HepG2 (cell line): Measurements from ENCODE around the gene ZNF148.

Experiments
- FOXK2 ChIP-seq: fragments of 450-650 bp; IDR thresholded peaks from 2 replicates; pipeline ENCODE4 v1.6.1; 2016
- GLI4 ChIP-seq: sonication (generic); formaldehyde crosslinking; IDR thresholded peaks from 2 replicates; pipeline ENCODE4 v1.5.1; 2020; ENCODE audit warnings: missing genetic modification reagents, mild to moderate bottlenecking, moderate library complexity, borderline replicate concordance
- NR2C2 ChIP-seq: sonication (generic); formaldehyde crosslinking; IDR thresholded peaks from 2 replicates; pipeline ENCODE4 v1.4.0; 2020; ENCODE audit warnings: missing genetic modification reagents, mild to moderate bottlenecking, moderate library complexity, borderline replicate concordance
- RNF2 ChIP-seq: fragments of 450-650 bp; conservative IDR thresholded peaks from 2 replicates; pipeline ENCODE4 v1.6.1; 2016; ENCODE audit warnings: low read depth
- ZEB1 ChIP-seq: IDR thresholded peaks from 2 replicates; pipeline ENCODE4 v1.6.1; 2012; ENCODE audit warnings: mild to moderate bottlenecking, low read depth, inconsistent platforms; ENCODE audit not compliant: insufficient replicate concordance
- TF ChIP-seq, protein P1 (sequence below): sonication (generic); formaldehyde crosslinking; IDR thresholded peaks from 2 replicates; pipeline ENCODE4 v1.5.0; 2020; ENCODE audit warnings: mild to moderate bottlenecking, missing genetic modification reagents, moderate library complexity
- TF ChIP-seq, protein P2 (sequence below): sonication (generic); formaldehyde crosslinking; IDR thresholded peaks from 2 replicates; pipeline ENCODE4 v1.5.1; 2020; ENCODE audit warnings: mild to moderate bottlenecking, missing genetic modification reagents, moderate library complexity
- TF ChIP-seq, protein P3 (sequence below): sonication (generic); formaldehyde crosslinking; IDR thresholded peaks from 2 replicates; pipeline ENCODE4 v1.5.0; 2020; ENCODE audit warnings: missing genetic modification reagents

DNA sequence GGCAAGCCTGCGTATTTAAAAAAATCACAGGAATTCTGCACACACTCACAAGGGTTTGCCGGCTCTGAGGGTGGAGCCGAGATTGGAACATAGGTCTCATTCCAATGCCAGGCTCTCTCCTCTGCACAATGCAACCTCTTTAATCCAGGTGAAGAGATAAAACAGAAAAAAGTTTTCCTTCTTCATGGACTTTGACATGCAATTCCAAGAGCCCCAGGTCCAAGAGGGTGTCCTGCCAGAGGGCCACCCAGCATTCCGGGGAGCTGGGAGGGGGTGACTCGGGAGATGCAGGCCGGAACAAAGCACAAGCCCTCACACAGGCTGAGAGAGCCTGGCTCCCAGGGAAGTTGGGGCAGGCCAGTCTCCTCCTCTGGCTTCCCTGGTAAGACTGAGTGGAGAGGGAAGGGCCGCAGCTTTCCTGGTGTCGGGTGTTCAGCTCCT lies 155.8 kb downstream of the ZNF148 start:
- TF ChIP-seq, protein P1, sequence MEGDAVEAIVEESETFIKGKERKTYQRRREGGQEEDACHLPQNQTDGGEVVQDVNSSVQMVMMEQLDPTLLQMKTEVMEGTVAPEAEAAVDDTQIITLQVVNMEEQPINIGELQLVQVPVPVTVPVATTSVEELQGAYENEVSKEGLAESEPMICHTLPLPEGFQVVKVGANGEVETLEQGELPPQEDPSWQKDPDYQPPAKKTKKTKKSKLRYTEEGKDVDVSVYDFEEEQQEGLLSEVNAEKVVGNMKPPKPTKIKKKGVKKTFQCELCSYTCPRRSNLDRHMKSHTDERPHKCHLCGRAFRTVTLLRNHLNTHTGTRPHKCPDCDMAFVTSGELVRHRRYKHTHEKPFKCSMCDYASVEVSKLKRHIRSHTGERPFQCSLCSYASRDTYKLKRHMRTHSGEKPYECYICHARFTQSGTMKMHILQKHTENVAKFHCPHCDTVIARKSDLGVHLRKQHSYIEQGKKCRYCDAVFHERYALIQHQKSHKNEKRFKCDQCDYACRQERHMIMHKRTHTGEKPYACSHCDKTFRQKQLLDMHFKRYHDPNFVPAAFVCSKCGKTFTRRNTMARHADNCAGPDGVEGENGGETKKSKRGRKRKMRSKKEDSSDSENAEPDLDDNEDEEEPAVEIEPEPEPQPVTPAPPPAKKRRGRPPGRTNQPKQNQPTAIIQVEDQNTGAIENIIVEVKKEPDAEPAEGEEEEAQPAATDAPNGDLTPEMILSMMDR (CRISPR knock-in tag), result no peak
- TF ChIP-seq, protein P2, sequence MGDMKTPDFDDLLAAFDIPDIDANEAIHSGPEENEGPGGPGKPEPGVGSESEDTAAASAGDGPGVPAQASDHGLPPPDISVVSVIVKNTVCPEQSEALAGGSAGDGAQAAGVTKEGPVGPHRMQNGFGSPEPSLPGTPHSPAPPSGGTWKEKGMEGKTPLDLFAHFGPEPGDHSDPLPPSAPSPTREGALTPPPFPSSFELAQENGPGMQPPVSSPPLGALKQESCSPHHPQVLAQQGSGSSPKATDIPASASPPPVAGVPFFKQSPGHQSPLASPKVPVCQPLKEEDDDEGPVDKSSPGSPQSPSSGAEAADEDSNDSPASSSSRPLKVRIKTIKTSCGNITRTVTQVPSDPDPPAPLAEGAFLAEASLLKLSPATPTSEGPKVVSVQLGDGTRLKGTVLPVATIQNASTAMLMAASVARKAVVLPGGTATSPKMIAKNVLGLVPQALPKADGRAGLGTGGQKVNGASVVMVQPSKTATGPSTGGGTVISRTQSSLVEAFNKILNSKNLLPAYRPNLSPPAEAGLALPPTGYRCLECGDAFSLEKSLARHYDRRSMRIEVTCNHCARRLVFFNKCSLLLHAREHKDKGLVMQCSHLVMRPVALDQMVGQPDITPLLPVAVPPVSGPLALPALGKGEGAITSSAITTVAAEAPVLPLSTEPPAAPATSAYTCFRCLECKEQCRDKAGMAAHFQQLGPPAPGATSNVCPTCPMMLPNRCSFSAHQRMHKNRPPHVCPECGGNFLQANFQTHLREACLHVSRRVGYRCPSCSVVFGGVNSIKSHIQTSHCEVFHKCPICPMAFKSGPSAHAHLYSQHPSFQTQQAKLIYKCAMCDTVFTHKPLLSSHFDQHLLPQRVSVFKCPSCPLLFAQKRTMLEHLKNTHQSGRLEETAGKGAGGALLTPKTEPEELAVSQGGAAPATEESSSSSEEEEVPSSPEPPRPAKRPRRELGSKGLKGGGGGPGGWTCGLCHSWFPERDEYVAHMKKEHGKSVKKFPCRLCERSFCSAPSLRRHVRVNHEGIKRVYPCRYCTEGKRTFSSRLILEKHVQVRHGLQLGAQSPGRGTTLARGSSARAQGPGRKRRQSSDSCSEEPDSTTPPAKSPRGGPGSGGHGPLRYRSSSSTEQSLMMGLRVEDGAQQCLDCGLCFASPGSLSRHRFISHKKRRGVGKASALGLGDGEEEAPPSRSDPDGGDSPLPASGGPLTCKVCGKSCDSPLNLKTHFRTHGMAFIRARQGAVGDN (CRISPR knock-in tag), result no peak
- TF ChIP-seq FOXK2 (no peak), RNF2 (no peak), GLI4 (CRISPR knock-in tag) (no peak), NR2C2 (no peak), ZEB1 (no peak)
- TF ChIP-seq, protein P3, sequence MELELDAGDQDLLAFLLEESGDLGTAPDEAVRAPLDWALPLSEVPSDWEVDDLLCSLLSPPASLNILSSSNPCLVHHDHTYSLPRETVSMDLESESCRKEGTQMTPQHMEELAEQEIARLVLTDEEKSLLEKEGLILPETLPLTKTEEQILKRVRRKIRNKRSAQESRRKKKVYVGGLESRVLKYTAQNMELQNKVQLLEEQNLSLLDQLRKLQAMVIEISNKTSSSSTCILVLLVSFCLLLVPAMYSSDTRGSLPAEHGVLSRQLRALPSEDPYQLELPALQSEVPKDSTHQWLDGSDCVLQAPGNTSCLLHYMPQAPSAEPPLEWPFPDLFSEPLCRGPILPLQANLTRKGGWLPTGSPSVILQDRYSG (CRISPR knock-in tag), result no peak
